HG02678 (cell line): Measurements from ENCODE around the gene SUN1.

Source experiments
- ATAC-seq: cut with Tn5 transposase; IDR thresholded peaks from one replicate; pipeline ENCODE4 v1.9.1; 2021; ENCODE audit warnings: mild to moderate bottlenecking, moderate library complexity; ENCODE audit not compliant: unreplicated experiment

Gene SUN1

GRCh38 chr7:875051-875450, 42.8 kb downstream of the SUN1 start:
- ATAC-seq: no peak

- no peak for ATAC-seq
These were observed 43.3 kb downstream of the SUN1 start for GRCh38 chr7:875476-876076.

GRCh38 chr7:876077-876971, 44.0 kb downstream of the SUN1 start, which contains the start of gene GET4:
GET4 (plus strand) TSS chr7:876554; CDS start chr7:876646, 92 bp downstream.
- peak; percentile 74 for ATAC-seq

DNA sequence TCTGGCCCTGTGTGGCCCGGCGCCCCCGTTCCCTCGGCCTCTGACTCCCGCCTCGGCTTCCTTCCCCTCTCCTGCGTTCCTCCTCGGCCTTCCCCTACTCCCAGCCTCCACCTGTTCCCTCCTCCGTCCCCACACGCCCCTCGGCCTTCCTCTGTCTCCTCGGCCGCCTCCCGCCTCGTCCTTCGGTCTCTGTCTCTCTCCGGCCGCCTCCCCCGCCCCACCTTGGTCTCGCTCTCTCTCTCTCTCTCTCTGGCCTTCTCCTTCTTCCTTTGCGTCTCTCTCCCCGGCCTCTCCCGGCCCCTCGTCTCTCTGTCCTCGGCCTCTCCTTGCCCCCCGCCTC, 44.7 kb downstream of the SUN1 start:
- ATAC-seq: no peak

DNA sequence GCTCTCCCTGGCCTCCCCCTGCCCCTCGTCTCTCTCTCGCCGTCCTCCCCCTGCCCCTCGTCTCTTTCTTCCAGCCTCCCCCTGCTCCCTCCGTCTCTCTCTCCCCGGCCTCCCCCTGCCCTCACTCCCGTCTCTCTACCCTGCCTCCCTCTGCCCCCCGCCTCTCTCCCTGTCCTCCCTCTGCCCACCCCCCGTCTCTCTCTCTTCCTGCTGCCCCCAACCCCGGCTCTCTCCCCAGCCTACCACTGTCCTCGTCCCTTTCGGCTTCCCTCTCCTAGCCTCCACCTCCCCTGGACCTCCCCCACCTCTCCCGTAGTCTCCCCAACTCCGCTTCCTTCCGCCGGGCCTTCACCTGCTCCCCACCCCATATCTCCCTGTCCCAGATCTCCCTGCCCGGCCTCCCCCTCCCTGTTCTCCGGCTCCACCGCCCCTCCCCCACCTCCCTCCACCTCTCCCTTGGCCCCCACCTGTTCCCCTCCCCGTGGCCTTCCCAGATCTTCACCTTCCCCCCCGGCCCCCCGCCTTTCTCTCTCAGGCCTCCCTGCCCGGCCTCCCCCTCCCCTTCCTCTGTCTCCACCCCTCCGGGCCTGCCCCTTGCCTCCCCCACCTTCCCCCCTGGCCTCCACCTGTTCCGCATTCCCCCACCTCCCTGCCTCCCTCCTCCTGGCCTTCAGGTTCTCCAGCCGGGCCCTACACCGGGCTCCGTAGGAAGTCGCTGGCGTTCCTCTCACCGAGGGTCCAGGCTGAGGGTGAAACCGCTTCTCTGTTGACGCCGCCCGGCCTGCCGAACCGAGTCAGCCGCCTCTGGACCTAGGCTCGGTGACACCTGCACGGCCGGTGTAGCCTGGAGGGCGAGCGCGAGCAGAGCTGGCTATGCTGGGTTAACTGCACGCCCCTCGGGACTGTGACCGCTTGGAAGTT, 45.3 kb downstream of the SUN1 start:
- ATAC-seq: no peak

- no peak for ATAC-seq
These were observed 46.8 kb downstream of the SUN1 start for GRCh38 chr7:879093-879492.

DNA sequence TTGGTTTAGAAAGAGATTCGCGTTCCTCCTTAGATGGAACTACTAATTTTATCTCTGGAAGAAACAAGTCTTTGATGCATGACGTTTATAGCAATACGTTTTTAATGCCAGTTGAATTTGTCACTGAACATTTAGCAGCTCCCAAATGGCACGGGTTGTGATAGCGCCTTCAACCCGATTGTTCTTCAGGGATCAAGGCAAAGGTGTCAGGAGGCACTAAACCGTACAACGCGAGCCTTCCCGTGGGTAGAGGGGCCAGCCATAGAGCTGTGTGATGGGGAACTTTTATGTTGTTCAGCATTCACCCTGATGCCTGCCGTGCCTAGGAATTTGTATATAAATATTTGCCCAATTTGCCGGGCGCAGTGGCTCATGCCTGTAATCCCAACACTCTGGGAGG, 47.4 kb downstream of the SUN1 start:
- ATAC-seq: no peak

DNA sequence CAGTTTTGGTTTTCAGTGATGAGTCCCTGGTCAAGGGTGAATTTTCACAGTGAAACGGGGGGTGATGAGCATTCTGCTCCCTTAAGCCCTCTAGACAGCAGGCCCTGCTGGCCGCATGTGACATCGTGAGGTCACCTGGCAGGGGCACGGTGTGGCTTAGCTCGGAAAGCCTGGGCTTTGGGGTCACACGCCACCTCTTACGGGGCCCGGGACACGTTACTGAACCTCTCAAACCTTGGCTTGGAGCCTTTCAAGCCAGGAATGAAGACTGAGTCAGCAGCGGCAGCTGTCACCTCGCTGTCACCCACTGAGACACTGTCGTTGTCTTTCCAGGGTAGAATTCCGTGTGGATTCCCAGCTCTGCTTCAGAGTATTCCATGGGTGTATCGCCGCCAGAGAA, 48.2 kb downstream of the SUN1 start:
- ATAC-seq: no peak

DNA sequence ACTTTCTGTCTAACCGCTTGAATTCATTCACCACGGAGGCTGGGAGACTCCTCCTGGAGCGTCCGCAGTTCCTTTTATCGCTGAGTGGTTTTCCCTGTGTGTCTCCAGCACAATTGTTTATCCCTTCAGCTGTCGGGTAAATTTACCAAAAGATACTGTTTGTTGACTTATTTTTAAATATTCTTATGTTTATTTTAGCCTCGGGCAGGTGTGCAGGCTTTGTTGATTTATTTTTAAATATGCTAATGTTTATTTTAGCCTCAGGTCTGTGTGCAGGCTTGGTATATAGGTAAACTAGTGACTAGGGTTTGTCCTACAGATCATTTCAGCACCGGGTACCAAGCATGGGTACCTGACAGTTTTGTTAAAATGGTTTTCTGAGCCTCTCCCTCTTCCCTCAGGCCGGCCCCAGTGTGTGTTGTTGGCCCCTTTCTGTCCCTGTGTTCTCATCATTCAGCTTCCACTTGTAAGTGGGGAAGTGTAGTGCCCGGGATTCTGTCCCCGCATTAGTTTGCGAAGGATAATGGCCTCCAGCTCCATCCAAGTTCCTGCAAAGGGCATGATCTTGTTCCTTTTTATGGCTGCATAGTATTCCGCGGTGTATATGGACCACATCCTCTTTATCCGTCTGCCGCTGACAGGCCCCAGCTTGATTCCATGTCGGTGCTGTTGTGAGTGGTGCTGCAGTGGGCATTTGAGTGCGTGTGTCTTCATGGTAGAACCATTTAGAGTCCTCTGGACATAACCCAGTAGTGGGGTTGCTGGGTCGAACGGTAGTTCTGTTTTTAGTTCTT, 49.4 kb downstream of the SUN1 start:
- ATAC-seq: no peak

- no peak for ATAC-seq
These were observed 50.2 kb downstream of the SUN1 start for GRCh38 chr7:882336-883035.

- no peak for ATAC-seq
These were observed 51.1 kb downstream of the SUN1 start for GRCh38 chr7:883055-884021.

- no peak for ATAC-seq
These were observed 52.1 kb downstream of the SUN1 start for GRCh38 chr7:884191-885003.

- ATAC-seq: no peak
These were observed 53.1 kb downstream of the SUN1 start for GRCh38 chr7:885261-885892.

GRCh38 chr7:885893-886625, 53.8 kb downstream of the SUN1 start:
- ATAC-seq: no peak

DNA sequence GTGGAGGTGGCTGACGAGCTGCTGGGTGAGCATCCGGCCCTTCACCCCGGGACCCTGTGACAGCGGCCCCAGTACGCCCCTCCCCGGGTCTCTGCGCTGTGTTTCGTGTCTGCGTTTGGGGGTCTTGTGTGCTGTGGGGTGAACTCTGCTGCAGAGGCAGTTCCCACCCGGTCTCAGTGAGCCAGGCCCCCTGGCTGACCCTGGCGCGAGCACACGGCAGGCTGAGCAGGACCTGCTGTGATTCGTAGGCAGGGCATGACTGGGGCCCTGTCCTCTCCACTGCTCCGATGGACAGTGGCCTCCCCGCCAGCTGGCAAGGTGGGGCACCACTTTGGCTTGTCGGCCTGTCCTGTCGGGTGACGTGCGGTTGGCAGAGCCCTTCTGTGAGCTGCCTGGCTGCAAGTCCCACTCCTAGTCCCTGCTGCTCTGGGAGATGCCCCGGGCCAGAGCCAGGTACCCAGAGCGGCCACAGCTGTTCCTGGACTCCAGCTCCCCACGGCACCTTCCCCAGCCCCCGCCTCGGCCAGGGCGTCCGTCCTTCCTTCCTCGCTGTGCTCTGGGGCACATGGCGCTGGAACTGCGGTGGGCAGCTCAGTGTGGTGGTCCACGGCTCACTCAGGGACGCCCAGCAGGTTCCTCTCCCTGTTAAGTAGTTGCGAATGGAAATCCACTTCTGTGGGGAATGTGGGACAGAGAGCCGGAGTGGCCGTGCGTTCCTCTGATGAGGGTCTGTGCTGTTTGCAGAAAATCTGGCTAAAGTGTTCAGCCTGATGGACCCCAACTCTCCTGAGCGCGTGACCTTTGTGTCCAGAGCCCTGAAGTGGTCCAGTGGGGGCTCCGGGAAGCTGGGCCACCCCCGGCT, 54.6 kb downstream of the SUN1 start:
- ATAC-seq: no peak

- no peak for ATAC-seq
These were observed 55.2 kb downstream of the SUN1 start for GRCh38 chr7:887488-887820.
